AML-193 (cell line): ENCODE measurements around the gene SLC39A6.
A peak's percentile ranks its signal among the peaks of the same experiment; 100 is the strongest.
"Not testable (repeated sequence)": the region's sequence is repeated elsewhere in the genome, so short reads cannot be mapped to it uniquely, and the experiment has no call there.

ENCODE experiments used
- DNase-seq, 2 experiments: peaks; one replicate each; lab custom pipeline; 2025; lab: John Stamatoyannopoulos, UW

Gene SLC39A6

DNA sequence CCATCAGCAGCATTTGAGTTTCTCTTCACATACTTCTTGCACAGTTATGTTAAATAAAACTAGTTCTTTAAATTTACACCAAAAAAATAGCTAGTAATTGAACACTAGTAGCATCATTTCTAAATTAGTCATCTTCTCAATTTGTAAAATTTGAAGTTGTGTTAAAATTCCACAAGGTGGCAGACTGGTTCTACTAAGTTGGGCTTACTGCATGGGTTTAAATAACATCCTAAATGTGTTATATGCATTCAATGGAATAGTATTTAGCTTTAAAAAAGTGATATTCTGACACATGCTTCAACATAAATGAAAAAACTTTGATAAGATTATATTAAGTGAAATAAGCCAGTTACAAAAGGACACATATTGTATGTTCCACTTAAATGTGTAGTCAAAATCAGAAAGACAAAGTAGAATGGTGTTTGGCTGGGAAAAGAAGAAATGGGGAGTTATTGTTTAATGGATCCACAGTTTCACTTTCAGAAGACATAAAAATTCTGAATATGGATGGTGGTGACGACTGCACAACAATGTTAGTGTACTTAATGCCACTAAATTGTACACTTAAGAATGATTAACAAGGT, 33.1 kb downstream of the SLC39A6 start:
- DNase-seq = peak; percentile 68 to 69

DNA sequence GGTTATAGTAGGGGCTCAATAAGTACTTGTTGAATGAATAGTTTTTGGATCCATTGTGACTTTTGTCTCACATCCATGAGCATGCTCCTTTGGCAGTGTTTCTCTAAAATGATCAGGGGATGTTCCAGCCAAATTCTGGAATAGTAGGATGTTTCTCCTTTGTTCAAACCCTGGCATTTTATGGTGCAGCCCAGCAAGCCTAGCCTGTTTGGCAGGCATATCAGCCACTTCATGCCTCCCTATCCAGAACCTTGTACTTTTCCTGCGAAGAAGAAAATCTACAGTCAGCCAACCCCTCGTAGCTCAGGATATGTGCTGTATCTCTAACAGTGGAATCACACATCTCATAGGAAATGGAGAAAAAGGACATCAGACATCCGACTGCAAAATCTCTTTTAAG, 34.7 kb downstream of the SLC39A6 start:
- no peak for DNase-seq

DNA sequence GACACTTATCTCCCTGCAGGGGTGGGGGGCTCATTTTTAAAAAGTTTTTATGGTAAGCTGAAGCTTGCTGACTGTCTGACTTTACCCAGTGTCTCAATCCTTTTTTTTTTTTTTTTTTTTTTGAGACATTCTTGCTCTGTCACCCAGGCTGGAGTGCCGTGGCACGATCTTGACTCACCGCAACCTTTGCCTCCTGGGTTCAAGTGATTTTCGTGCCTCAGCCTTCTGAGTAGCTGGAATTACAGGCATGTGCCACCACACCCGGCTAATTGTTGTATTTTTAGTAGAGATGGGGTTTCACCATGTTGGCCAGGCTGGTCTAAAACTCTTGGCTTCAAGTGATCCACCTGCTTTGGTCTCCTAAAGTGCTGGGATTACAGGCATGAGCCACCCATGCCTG, 37.0 kb downstream of the SLC39A6 start:
- DNase-seq = not testable (repeated sequence)

DNA sequence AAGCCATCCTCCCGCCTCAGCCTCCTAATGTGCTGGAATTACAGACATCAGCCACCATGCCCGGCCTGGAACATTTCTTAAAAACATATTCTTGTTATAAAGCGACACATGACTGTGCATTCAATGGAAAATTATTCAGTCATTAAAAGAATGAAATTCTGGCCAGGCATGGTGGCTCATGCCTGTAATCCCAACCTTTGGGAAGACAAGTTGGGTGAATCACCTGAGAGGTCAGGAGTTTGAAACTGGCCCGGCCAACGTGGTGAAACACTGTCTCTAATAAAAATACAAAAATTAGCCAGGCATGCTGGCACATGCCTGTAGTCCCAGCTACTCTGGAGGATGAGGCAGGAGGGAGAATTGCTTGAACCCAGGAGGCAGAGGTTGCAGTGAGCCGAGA, 40.1 kb downstream of the SLC39A6 start:
- no peak for DNase-seq

DNA sequence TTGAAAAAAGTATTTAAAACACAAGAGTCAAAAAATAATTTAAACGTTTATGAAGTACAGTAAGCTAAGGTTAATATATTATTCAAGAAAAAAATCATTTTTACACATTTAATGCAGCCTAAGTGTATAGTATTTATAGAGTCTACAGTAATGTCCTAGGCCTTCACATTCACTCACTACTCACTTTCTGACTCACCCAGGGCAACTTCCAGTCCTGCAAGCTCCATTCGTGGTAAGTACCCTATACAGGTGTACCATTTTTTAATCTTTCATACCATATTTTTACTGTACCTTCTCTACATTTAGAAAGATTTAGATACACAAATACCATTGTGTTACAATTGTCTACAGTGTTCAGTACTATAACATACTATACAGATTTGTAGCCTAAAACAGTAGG, 40.9 kb downstream of the SLC39A6 start:
- no peak for DNase-seq

DNA sequence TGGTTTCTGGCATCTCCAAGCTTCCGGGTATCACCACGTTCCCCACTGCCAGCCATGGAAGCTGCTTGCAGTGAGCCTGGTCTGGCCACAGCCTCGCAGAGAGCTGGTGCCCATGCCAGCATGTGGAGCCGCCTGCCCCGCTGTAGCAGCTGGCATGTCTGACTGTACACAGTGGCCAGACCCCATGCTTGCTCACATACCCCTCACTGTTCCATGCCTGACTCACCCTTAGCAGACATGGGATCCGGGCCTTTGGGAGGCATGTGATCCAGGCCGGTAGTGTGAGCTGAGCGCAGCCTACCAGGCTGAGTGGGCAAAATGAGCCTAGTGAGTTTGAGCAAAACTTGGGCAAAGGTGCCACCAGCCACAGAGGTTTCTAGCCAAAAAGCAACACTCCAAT, 43.0 kb downstream of the SLC39A6 start:
- no peak for DNase-seq

DNA sequence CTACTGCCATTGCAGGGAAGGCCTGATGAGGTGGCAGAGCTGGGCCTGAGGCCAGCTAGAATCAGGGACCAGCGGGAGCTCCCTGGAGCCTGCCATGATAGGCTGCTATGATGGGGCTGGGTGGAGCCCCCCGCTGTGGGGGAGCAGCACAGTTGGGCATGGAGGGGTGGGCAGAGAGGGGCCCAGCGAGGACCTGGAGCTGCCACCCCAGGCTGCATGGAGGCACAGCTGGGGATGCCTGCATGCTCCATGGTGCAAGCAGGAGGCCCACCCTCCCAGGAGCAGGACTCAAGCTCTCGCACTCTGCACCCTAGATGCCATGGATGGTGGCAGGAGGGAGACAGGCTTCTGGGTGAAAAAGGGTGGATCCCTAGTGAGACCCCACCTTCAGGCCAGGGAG, 43.9 kb downstream of the SLC39A6 start:
- DNase-seq = no peak

DNA sequence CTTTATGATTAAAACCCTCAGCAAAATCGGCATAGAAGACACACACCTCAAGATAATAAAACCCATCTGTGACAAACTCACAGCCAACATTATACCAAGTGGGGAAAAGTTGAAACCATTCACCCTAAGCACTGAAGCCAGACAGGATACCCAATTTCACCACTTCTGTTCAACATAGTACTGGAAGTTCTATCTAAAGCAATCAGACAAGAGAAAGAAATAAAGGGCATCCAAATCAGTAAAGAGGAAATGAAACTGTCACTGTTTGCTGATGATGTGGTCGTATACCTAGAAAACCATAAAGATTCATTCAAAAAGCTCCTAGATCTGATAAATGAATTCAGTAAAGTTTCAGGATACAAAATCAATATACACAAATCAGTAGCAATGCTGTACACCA, 45.4 kb downstream of the SLC39A6 start:
- no peak for DNase-seq

DNA sequence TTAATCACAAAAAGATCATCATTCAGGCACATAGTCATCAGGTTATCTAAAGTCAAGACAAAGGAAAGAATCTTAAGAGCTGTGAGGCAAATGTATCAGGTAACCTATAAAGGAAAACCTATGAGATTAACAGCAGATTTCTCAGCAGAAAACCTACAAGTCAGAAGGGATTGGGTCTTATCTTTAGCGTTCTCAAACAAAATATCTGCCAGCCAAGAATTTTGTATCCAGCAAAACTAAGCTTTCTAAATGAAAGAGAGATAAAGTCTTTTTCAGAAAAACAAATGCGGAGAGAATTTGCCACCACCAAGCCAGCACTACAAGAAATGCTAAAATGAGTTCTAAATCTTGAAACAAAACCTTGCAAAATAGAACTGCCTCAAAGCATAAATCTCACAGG, 48.0 kb downstream of the SLC39A6 start:
- DNase-seq = not testable (repeated sequence)

DNA sequence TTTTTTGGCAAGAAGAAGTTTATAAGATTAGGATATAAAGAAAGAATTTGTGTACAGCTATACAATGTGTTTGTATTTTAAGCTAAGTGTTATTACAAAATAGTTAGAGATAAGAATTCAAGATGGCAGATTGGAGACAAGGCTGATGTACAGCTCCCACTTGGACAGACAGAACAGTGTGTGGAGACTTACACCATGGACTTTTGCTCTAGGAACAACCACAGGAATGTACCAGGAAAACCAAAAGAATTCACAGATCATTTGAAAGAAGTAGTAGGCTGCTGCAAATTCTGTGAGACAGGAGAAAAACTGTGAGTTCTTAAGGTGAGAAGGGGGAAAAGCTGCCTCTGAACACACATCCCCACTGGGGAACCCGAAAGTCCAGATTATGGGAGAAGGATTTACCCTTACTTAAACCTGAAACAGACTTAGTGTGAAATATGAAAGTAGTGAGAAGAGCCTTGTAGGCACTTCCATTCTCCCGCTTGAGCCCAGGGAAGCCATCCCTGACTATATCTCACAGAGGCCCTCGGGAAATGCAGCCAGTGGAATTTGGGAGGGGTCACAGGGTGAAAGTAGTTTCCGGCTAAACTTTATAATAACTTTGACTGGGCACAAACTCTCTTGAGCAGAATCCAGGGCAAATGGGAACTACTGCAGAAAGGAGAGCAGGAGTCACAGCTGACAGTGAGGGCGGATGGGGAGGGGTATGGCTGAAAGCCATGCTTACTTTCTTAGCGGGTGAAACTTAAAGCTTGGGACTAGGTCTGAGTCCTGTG, 50.2 kb downstream of the SLC39A6 start:
- no peak for DNase-seq

DNA sequence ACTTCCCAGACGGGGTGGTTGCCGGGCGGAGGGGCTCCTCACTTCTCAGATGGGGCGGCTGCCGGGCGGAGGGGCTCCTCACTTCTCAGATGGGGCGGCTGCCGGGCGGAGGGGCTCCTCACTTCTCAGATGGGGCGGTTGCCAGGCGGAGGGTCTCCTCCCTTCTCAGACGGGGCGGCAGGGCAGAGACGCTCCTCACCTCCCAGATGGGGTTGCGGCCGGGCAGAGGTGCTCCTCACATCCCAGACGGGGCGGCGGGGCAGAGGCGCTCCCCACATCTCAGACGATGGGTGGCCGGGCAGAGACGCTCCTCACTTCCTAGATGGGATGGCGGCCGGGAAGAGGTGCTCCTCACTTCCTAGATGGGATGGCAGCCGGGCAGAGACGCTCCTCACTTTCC, 51.4 kb downstream of the SLC39A6 start:
- not testable (repeated sequence) for DNase-seq

DNA sequence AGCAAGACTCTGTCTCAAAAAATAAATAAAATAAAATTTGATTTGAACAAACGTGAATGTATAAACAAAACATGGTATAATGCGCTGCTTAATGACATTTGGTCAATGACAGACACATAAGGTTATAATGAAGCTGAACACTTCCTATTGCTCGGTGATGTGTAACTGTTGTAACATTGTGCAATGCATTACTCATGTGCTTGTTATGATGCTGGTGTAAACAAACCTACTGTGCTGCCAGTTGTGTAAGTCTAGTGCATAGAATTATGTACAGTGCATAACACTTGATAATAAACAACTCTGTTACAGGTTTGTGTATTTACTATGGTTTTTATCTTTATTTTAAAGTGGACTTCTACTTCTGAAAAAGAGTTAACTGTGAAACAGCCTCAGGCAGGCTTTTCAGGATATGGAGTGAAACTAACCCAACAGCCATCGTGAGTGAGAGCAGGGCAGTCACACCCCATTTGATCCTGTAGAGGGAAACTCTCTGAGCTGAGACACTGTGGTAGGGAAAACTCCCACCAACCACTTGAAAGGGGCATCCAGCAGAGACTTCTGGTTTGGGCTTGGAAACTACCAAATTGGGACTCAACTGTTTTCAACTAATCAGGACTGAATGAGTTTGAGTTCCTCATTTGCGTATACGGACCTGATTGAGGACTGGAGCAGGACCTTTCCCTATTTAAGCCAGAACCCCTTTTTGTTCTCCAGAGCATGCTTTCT, 53.1 kb downstream of the SLC39A6 start:
- peak; percentile 5 to 13 for DNase-seq

DNA sequence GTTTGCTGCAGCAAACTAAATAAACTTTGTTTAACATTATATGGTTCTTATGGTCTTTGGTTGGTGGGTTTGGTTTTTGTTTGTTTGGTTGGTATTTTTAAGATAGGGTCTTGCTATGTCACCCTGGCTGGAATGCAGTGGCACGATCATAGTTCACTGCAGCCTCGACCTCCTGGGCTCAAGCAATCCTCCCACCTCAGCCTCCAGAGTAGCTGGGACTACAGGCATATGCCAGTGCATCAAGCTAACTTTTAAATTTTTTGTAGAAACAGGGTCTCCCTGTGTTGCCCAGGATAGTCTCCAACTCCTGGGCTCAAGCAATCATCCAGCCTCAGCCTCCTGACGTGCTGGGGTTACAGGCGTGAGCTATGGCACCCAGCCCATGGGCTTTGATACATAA, 54.7 kb downstream of the SLC39A6 start:
- no peak for DNase-seq

DNA sequence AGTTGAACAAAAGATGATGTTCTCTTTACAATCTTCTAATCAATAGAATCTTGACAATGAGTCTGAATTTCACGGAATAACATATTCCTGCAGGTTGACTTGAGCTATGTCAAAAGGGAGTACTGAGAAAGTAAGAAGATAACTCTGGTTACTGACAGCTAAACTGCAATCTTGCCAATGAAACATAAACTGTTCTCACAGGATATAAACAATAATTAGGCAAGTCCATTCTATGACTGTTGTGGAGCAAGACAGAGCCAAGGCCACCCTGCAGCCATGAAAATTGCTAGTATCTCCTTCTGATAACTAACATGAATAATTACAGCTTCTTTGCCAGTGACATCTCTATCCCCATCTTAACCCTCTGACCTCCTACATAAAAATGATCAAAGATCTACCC, 55.5 kb downstream of the SLC39A6 start:
- DNase-seq = no peak

DNA sequence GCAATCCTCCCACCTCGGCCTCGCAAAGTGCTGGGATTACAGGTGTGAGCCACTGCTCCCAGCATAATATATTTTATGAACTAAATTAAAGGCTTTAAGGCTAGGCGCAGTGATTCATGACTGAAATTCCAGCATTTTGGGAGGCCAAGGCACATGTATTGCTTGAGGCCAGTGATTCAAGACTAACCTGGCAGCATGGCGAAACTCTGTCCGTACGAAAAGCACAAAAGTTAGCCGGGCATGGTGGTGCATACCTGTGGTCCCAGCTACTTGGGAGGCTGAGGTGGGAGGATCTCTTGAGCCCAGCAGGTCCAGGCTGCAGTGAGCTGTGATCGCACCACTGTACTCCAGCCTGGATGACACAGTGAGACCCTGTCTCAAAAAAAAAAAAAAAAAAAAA, 56.7 kb downstream of the SLC39A6 start:
- not testable (repeated sequence) for DNase-seq

DNA sequence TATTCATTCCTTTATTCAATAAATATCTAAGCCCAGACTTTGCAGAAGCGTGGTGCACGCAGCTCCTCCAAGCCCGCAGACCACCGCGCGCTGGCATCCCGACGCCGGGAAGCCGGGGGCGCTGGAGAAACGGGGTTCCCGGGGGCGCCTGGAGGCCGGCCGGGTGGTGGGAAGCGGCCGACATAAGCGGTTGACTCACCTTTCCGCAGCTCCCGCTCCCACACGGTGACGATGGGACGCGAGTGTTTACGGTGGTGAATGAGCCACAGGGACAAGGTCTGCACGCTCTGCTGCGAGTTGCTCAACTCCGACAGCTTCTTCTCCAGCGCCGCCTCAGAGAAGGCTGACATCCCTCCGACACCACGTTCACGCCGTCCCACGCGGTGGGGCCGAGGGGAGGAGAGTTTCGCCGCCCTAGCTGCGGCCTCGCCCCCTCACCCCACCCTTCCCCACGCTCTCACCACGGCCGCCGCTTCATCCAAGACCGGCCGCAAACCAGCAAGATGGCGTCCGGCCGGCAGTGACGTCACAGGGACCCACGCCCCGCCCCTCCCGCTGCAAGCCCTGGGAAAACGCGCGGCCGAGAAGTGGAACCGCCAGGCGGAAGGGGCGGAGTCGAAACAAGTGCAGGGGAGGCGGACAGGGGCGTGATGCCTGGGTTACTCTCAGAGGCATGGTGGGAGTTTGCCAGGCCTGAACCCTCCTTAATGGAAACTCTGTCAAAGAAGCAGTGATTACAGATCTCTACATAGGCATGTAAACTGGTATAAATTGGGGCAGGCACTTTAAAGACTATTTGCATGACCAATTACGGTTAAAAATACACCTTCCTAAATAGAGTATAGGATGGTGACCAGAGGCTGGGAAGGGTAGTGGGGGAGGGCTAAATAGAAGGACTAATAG, 61.8 kb downstream of the SLC39A6 start, which contains the start of gene RPRD1A:
Gene RPRD1A (minus strand): TSS at position 505 of the 903 bp plus-strand sequence. CDS start 155 bp downstream, at position 350.
- peak; percentile 89 to 93 for DNase-seq

DNA sequence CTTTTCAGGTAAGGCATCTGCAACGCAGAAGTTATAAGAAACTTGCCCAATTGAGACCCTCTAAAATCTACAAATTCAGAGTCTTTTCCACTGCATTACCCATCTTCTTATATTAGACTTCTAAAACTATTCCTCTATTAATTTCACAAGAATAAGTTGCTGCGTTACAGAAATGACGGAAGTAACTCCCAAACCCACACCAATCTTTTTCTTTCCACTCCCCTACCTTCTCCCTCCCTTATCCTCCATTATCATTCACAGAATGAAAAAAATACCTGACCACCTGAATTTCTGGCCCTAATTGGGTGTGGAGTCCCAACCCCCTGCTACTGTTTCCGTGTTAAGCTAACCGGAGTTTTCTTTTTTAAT, 62.5 kb downstream of the SLC39A6 start:
- peak; percentile 11 to 34 for DNase-seq

DNA sequence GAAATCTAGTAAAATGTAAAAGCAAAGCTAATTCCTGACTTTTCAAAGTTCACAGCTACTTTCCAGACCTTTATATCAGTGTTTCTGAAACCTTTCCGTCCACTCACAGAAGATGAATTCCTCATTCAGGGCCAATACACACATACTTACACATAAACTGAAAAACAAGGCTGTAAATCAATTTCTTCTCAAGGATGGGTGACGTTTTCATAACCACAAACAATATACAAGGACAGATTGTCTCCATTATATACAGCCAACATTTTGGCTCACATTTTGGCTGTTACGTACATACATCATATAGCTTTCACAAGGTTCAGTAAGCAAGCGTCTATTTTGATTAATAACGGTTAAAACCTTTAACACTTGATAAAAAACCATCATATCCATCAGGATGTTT, 63.1 kb downstream of the SLC39A6 start:
- DNase-seq = no peak

DNA sequence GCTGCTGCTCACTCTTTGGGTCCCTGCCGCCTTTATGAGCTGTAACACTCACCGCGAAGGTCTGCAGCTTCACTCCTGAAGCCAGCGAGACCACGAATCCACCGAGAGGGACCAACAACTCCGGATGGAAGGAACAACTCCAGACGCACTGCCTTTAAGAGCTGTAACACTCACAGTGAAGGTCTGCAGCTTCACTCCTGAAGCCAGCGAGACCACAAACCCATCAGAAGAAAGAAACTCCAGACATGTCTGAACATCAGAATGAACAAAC, 64.4 kb downstream of the SLC39A6 start:
- not testable (repeated sequence) for DNase-seq

DNA sequence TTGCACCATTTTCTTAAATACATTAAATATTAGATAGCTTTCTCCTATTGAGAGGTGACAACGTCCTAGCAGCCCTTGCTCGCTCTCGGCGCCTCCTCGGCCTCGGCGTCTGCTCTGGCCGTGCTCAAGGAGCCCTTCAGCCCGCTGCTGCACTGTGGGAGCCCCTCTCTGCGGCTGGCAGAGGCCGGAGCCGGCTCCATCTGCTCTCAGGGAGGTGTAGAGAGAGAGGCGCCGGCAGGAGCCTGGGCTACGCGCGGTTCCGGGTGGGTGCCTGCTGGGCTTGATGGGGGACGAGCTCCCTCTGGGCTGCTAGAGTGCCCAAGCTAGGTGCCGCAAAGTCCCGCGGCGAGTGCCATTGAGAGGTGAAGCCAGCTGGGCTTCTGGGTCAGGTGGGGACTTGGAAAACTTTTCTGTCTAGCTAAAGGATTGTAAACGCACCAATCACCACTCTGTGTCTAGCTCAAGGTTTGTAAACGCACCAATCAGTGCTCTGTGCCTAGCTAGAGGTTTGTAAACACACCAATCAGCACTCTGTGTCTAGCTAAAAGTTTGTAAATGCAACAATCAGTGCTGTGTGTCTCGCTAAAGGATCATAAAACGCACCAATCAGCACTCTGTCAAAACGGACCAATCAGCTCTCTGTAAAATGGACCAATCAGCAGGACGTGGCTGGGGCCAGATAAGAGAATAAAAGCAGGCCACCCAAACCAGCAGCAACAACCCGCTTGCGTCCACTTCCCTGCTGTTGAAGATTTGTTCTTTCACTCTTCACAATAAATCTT, 64.9 kb downstream of the SLC39A6 start:
- no peak for DNase-seq

DNA sequence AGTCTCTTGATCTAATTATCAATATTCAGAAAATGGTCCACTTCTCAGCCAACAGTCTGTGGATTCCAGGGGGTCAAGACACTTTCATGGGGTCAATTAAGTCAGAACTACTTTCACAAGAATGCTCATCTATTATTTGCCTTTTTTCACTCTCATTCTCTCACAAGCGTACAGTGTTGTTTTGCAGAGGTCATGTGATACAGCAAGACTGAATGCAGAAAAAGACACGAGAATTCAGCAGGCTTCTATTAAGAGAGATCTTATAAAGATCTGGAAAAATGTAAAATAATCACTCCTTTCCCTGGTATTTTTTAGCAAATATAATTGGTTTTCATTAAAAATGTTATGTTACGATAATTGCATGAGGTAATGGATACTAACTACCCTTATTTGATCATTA, 70.5 kb downstream of the SLC39A6 start:
- DNase-seq = no peak
